ENCODE data around the gene CNTFR. TPM values are rescaled to one million over a fixed set of nuclear protein-coding genes. Genes with fewer than 3 reads are reported as not detected.

CNTFR gene
- total RNA-seq, 1 donor from 2014 or later, result 112 TPM

DNA sequence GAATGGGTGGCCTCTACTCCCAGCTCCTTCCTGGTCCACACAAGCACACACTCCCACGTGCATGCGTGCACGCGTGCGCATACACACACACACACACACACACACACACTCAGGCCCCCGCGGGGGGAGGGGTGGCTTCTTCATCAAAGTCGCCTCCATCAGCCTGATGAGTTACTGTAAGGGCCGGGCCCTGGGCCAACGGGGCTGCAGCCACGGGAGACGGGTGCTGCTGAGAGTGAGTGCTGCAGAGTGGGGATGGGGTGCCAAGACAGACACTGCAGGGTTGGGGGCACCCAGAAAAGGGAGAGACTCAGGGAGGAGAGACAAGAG, 18.1 kb downstream of the CNTFR start:
- Mint-ChIP-seq H3K9me3 (no peaks in the 10 kb centered on the region), H3K36me3 (ENCODE audit: low read depth) (no peaks in the 10 kb centered on the region), H3K4me1 (peaks cover 89% of the 10 kb centered on the region), H3K27ac (ENCODE audit: unreplicated experiment) (no peak overlapping the region), H3K27me3 (ENCODE audit: low read depth) (no peaks in the 10 kb centered on the region), H3K4me3 (no peak overlapping the region)
- no peak for DNase-seq (ENCODE audit: low read depth, low spot score)
- TF ChIP-seq, protein P1, sequence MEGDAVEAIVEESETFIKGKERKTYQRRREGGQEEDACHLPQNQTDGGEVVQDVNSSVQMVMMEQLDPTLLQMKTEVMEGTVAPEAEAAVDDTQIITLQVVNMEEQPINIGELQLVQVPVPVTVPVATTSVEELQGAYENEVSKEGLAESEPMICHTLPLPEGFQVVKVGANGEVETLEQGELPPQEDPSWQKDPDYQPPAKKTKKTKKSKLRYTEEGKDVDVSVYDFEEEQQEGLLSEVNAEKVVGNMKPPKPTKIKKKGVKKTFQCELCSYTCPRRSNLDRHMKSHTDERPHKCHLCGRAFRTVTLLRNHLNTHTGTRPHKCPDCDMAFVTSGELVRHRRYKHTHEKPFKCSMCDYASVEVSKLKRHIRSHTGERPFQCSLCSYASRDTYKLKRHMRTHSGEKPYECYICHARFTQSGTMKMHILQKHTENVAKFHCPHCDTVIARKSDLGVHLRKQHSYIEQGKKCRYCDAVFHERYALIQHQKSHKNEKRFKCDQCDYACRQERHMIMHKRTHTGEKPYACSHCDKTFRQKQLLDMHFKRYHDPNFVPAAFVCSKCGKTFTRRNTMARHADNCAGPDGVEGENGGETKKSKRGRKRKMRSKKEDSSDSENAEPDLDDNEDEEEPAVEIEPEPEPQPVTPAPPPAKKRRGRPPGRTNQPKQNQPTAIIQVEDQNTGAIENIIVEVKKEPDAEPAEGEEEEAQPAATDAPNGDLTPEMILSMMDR (conservative IDR thresholded peaks at IDR 0.05), result no peak

DNA sequence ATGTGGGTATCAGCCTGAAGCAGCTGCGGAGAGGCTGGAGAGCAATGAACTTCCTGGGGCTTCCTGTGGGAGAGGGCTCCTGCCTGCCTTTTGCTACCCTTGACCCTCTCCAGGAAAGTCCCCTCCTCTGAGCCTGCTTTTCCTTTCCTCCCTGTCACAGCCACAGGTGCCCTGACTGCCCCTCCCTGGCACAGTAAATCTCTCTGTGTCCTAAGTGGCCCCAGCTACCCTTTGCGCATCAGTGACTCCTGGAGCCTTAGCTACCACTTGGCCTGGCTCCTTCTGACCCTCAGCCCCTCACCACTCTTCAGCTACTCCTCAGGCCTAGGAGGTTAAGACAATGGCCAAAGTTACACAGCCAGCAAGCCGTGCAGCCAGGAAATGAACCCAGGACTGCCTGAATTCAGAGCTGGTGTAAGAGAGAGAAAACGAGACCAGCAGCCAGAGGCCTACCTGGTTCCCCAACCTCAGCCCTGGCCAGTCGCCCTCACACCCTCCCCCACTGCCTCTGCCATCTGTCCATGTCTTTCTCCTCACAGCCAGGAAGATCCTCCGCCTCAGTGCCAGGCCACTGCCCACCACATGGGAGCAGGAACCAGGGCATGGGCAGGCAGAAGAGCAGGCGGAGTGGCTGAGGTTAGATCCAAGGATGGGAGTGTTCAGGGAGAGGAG, 18.6 kb downstream of the CNTFR start:
- Mint-ChIP-seq H3K4me3 (peak overlapping the region; percentile 21), H3K27ac (ENCODE audit: unreplicated experiment) (peak overlapping the region; percentile 54), H3K4me1 (peaks cover 85% of the 10 kb centered on the region), H3K9me3 (no peaks in the 10 kb centered on the region), H3K27me3 (ENCODE audit: low read depth) (no peaks in the 10 kb centered on the region), H3K36me3 (ENCODE audit: low read depth) (no peaks in the 10 kb centered on the region)
- TF ChIP-seq, protein P1 (conservative IDR thresholded peaks at IDR 0.05), result no peak
- DNase-seq (ENCODE audit: low read depth, low spot score), result no peak

DNA sequence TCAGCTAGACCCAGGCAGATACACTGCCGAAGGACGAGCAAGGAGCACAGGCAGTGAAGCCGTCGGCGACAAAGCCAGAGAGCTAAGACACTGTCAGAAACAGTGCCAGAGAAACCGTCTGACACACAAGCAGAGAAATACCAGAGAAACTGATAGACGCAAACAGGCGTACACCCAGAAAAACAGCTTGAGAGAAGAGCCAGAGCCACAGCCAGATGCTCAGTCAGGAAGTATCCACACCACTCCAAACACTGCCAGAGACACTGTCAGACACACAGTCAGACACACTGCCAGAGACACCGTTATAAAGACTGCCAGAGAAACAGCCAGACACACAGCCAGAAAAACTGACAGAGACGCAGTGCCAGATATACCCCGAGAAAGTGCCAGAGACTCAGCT, 19.1 kb downstream of the CNTFR start:
- no peak for DNase-seq (ENCODE audit: low read depth, low spot score)
- no peaks in the 10 kb centered on the region for H3K36me3 Mint-ChIP-seq (ENCODE audit: low read depth)
- H3K4me3 Mint-ChIP-seq, result peak overlapping the region; percentile 21
- H3K27me3 Mint-ChIP-seq (ENCODE audit: low read depth), result no peaks in the 10 kb centered on the region
- TF ChIP-seq, protein P1 (conservative IDR thresholded peaks at IDR 0.05), result no peak
- peak overlapping the region; percentile 64 for H3K27ac Mint-ChIP-seq (ENCODE audit: unreplicated experiment)
- no peaks in the 10 kb centered on the region for H3K9me3 Mint-ChIP-seq
- peaks cover 80% of the 10 kb centered on the region for H3K4me1 Mint-ChIP-seq

DNA sequence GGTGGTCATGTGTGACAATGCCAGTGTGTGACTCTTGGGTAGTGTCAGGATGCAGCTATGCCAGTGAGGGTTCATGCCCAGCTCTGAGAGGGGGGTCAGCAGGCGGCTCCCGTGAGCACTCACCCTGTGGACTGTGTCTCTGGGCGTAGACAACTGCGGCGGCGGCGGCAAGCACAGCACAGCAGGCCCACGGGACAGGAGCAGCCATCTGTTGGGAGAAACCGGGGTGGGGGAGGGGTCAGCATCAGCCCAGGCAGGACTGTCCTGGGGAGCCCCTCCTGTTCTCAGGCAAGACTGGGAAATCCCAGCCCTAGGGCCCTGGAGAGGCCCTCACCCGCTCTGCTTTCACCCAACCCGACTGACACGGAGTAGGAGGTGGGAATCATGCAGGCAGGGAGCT, 20.8 kb downstream of the CNTFR start:
- DNase-seq (ENCODE audit: low read depth, low spot score), result no peak
- TF ChIP-seq, protein P1 (conservative IDR thresholded peaks at IDR 0.05), result no peak
- H3K4me3 Mint-ChIP-seq, result no peak overlapping the region
- H3K36me3 Mint-ChIP-seq (ENCODE audit: low read depth), result peaks cover 7% of the 10 kb centered on the region
- H3K27ac Mint-ChIP-seq (ENCODE audit: unreplicated experiment), result no peak overlapping the region
- H3K9me3 Mint-ChIP-seq, result no peaks in the 10 kb centered on the region
- H3K27me3 Mint-ChIP-seq (ENCODE audit: low read depth), result no peaks in the 10 kb centered on the region
- H3K4me1 Mint-ChIP-seq, result peaks cover 74% of the 10 kb centered on the region

DNA sequence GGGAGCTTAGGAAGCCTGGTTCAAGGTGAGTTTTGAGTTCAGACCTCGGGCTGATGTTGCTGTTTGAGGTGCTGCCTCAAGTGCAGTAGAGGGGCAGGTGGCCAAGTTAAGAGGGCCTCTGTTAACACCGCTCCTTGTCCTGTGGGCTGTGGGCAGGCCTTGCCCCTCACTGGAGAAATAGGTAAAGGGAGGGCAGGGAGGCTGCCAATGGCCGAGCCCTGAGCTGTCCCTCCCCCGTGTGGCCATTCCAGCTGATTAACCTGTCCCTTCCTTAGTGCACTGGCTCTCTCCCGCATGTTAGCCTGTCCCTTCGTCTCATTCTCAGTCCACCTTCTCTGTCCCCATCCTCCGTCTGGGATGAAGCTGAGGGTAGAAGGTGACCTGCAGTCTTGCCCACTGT, 21.4 kb downstream of the CNTFR start:
- peak overlapping the region; percentile 28 for H3K27ac Mint-ChIP-seq (ENCODE audit: unreplicated experiment)
- DNase-seq (ENCODE audit: low read depth, low spot score), result no peak
- H3K4me1 Mint-ChIP-seq, result peaks cover 73% of the 10 kb centered on the region
- H3K9me3 Mint-ChIP-seq, result no peaks in the 10 kb centered on the region
- H3K36me3 Mint-ChIP-seq (ENCODE audit: low read depth), result peaks cover 14% of the 10 kb centered on the region
- TF ChIP-seq, protein P1 (conservative IDR thresholded peaks at IDR 0.05), result no peak
- H3K4me3 Mint-ChIP-seq, result peak overlapping the region; percentile 22
- H3K27me3 Mint-ChIP-seq (ENCODE audit: low read depth), result no peaks in the 10 kb centered on the region
